ENCODE data around the gene MLLT3.

DNA sequence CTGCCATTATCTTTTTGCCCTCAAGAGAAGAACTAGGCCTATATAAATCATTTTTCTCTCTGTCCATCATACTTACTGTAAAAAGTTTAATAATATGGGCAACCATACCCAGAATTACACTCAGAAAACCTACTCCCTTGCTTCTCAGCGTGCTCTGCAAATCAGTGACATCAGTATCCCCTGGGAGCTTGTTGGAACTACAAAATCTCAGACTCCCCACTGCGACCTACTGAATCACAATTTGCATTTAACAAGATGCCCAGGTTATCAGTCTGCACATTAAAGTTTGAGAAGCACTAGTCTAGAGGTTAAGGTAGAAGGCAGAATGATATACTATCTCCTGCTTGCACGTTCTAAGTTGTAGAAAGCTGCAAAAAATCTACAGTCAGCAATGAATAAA lies 127.2 kb downstream of the MLLT3 start:
- TF ChIP-seq, protein P1, sequence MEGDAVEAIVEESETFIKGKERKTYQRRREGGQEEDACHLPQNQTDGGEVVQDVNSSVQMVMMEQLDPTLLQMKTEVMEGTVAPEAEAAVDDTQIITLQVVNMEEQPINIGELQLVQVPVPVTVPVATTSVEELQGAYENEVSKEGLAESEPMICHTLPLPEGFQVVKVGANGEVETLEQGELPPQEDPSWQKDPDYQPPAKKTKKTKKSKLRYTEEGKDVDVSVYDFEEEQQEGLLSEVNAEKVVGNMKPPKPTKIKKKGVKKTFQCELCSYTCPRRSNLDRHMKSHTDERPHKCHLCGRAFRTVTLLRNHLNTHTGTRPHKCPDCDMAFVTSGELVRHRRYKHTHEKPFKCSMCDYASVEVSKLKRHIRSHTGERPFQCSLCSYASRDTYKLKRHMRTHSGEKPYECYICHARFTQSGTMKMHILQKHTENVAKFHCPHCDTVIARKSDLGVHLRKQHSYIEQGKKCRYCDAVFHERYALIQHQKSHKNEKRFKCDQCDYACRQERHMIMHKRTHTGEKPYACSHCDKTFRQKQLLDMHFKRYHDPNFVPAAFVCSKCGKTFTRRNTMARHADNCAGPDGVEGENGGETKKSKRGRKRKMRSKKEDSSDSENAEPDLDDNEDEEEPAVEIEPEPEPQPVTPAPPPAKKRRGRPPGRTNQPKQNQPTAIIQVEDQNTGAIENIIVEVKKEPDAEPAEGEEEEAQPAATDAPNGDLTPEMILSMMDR (IDR thresholded peaks at IDR 0.05), result no peak
- no peak for TF ChIP-seq POLR2A (IDR thresholded peaks at IDR 0.05)

All from thyroid gland (tissue), 4 donors.